ENCODE results near the gene HOOK2.

GRCh38 chr19:12783849-12784393 is 8.6 kb upstream of the HOOK2 start:
- TF ChIP-seq CTCF (IDR thresholded peaks at IDR 0.05; ENCODE audit: low read depth, low read length, poor library complexity, severe bottlenecking), result no peak
- TF ChIP-seq EZH2phosphoT487 (IDR thresholded peaks at IDR 0.05; ENCODE audit: borderline replicate concordance, low read length), result no peak
